Activated CD4-positive, CD25-positive, alpha-beta regulatory T cell (primary cell): ENCODE results near the gene GMEB2.
"Not testable (repeated sequence)": the region's sequence is repeated elsewhere in the genome, so short reads cannot be mapped to it uniquely, and the experiment has no call there.

Experiments
- DNase-seq, 4 experiments: peaks; one replicate each; lab custom pipeline; 2025; lab: John Stamatoyannopoulos, UW

GMEB2 gene

GRCh38 chr20:63560333-63560805, 66.5 kb downstream of the GMEB2 start:
- no peak for DNase-seq

DNA sequence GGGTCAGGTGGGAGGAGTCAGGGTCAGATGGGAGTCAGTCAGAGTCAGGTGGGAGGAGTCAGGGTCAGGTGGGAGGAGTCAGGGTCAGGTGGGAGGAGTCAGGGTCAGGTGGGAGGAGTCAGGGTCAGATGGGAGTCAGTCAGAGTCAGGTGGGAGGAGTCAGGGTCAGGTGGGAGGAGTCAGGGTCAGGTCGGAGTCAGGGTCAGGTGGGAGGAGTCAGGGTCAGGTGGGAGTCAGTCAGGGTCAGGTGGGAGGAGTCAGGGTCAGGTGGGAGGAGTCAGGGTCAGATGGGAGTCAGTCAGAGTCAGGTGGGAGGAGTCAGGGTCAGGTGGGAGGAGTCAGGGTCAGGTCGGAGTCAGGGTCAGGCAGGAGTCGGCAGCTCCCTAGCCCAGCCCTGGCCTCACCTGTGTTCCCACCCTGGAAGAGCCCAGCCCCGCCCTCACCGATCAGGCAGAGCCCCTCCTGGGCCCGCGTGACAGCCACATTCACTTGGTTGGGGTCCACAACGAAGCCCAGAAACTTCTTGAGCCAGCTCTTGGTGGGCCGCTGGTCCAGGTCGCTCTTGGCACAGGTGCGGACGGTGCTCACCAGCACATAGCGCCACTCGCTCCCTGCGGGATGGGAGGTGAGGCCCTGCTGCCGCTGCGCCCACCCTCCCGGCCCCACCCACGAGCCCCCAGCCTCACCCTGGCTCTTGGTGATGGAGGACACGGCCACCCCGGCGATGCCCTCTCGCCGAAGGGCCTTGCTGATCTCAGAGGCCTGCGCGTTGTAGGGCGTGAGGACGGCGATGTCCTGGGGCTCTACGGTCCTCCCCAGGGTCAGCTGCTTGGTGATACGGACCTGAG, 67.2 kb downstream of the GMEB2 start:
- not testable (repeated sequence) for DNase-seq

- DNase-seq, result no peak
These were observed 68.0 kb downstream of the GMEB2 start for GRCh38 chr20:63558804-63559484.

DNA sequence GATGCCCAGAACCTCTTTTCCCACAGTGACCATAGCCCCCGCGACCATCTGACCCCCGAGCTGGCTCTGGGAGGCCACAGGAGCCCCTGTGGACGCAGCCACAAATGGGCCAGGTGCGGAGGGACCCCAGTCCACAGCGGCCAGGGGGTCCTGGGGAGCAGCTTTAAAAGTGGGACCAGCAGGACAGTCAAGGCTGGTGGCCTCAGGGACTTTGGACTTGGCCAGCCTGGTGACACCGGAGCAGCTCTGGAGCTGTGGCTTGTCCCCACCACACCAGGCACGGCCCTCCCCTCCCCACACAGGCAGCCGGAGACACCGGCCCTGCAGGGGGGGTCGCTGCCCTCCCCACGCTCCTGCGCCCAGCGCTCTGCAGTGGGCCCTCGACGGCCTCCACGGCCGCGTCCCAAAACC, 69.4 kb downstream of the GMEB2 start:
- no peak for DNase-seq

DNA sequence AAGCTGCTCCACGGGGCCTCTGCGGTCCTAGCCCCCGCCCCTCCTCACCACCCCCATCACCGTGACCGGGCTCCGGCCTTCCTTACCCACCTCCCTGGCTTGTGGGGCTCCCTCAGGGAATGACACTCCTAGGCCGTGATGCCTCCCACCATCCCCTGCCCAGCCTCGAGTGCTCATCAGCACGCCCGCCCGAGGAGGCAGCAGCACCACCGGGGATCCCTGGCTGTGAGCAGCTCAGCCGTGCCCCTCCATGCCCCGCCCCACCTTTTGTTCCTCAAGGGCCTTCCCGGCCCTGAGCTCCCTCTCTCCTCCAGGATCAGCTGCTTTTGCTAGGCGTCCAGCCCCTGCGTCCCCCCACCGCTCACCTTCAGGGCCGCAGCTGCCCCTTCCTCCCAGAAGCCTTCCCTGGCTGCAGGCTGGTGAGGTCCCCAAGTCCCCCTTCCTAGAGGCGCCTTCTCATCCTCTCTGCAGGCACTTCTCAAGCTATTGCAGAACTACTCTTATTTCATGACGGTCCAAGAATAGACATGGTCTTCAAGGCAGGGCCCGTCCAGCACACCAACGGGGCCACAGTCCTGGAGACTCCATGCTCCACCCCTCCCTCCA, 69.9 kb downstream of the GMEB2 start:
- no peak for DNase-seq

- no peak for DNase-seq
These were observed 71.1 kb downstream of the GMEB2 start for GRCh38 chr20:63555661-63556381.

GRCh38 chr20:63554361-63555278, 72.3 kb downstream of the GMEB2 start:
- DNase-seq, result no peak

DNA sequence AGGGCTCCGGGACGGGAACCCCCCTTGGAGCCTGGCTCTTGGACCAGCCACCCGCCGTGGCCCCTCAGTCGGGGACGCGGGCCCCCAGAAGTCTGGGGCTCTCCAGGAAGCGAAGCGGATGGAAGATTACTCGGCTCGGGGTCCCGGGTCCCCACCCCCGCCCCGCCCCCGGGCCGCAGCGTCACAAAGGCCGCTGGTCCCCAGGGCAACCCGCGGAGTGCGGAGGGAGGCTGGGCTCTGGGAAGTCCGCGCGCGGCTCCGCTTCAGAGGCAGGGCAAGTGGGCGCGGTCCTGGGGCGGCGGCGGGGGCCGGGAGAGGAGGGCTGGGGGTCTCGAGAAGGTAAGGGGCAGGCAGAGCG, 73.0 kb downstream of the GMEB2 start, which contains the start of gene FNDC11:
Gene FNDC11 (plus strand): TSS at position 227 of the 358 bp plus-strand sequence. CDS start 1,505 bp downstream, outside the sequence.
- peak in 1 of 4 experiments; percentile 32 for DNase-seq

DNA sequence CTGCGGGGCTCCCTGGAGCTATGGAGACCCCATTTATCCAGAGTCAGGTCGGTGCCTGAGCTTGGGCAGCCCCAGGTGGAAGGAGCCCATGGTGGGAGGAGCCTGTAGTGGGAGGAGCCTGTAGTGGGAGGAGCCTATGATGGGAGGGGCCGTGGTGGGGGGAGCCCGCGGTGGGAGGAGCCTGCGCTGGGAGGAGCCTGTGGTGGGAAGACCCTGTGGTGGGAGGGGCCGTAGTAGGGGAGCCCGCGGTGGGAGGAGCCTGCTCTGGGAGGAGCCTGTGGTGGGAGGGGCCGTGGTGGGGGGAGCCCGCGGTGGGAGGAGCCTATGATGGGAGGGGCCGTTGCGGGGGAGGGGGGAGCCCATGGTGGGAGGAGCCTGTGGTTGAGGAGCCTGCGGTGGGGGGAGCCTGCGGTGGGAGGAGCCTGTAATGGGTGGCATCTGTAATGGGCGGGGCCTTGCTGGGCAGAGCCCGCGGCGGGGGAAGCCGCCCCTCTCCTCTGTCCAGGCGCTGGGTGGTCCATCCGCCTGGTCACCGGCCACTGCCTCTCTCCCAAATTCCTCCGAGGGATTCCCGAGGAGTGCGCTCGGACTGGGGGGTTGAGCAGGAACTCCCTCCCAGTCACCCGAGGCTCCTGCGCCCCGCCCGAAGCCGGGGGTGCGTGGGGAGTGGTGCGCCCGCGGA, 73.5 kb downstream of the GMEB2 start:
- DNase-seq, result peak; percentile 79 to 85 (median 82)

- peak in 1 of 4 experiments; percentile 51 for DNase-seq
These were observed 74.2 kb downstream of the GMEB2 start for GRCh38 chr20:63552481-63553249.

DNA sequence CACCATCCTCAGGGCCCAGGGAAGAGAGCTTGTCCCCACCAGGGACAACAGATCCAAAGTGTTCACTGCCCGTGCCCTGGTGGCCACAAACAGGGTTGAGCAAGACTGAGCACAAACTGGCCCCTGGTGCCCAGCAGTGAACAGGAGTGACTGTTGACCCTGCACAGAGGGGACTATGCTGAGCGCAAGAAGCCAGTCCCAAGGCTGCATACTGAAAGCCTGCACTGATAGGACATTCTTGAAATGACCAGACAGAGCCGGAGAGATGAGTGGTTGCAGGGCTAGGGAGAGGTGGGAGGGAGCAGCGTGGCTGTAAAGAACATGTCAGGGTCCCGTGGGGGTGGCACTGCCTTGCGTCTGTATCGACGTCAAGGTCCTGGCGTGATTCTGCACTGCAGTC, 75.8 kb downstream of the GMEB2 start:
- no peak for DNase-seq

- DNase-seq, result no peak
These were observed 77.1 kb downstream of the GMEB2 start for GRCh38 chr20:63549679-63550282.

DNA sequence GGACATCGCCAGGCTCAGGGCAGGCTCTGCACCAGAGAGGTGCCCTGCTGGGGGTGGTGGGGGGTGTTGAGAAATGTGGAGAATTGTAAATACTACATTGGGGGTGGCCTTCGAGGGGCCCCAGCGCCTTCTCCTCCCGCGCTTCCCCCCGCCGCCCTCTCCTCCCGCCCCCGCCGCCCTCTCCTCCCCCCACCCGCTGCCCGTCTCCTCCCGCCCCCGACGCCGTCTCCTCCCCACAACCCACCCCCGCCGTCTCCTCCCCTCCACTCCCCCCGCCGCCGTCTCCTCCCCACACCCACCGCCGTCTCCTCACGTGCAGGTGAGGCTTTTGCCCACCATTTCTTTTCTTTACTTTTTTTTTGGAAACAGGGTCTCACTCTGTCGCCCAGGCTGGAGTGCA, 77.9 kb downstream of the GMEB2 start:
- DNase-seq, result no peak

- DNase-seq, result no peak
These were observed 78.4 kb downstream of the GMEB2 start for GRCh38 chr20:63548542-63548941.

DNA sequence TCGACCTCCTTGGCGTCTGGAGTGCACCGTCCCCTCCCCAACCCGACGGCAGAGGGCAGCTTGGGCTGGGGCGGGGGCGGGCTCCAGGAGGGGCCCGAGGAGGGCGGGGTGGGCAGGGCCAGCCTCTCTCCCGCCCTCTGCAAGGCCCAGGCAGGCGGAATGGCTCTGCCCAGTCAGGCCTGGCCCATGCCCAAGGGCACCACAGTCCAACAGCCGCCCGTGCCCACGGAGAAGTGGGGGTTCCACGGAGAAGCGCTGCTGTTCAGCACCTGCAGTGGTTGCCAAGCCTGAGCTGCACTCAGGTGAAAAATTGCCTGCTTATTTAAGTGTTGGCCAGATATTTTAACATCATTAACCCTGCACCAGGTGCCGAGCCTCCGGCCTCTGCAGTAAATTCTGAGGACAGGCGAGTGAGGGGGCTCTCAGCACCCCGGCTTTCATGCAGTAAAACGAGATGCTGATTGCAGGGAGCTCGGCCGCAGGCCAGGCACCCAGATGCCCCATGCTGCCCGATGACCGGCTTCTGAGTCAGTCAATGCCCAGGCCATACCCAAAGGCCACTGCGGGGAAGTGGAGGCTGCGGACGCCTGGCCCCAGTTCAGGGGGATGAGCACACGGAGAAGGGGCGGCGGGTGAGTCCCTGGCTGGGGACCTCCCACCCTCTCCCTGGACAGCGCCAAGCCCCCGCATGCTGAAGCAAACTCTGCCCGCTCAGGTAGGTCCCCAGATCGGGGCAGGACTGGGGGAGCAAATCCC, 79.0 kb downstream of the GMEB2 start, which contains the start of gene SRMS:
Gene SRMS (minus strand): TSS at position 25 of the 756 bp plus-strand sequence. CDS start 286 bp downstream, outside the sequence.
- no peak for DNase-seq

- DNase-seq, result no peak
These were observed 79.8 kb downstream of the GMEB2 start for GRCh38 chr20:63546956-63547724.

DNA sequence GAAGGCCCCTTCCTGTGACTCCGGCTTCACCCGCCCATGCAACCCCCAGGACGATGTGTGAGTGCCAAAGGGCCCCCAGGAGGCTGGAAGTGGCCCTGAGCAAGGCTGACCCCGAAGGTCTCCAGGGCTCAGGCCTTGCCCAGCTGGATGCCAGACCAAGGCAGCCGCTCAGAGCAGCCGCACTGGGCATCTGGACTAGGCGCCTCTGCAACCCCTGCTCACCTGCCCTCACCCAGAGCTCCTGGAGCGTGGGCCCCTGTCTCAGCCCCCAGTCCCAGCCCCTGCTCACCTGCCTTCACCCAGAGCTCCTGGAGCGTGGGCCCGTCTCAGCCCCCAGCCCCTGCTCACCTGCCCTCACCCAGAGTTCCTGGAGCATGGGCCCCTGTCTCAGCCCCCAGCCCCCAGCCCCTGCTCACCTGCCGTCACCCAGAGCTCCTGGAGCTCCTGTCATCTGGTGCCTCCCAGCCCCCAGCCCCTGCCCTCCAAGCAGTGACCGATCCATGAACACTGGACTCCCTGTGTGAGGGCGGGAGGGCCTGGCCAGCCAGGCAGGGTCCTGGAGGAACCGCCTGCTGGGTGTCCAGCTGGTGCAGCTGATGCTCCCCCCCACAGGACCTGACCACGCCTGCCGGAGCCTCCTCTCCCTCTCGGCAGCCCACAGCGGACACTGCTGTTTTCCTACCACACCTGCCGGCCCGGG, 80.5 kb downstream of the GMEB2 start:
- no peak for DNase-seq
